Activated CD8-positive, alpha-beta memory T cell treated with anti-CD3 and anti-CD28 coated beads, Interleukin-2, amount 50 U/mL, for 1 hour (primary cell): ENCODE data around the gene IMP4.
A peak's percentile ranks its signal among the peaks of the same experiment; 100 is the strongest.
"Not testable (repeated sequence)": the region's sequence is repeated elsewhere in the genome, so short reads cannot be mapped to it uniquely, and the experiment has no call there.

Experiments used
- DNase-seq: peaks from one replicate; pipeline ENCODE4 v3.0.0-alpha.2; 2020; ENCODE audit errors: extremely low read depth

IMP4 gene

GRCh38 chr2:130342533-130343275, at the start of gene IMP4:
Gene IMP4 (plus strand): TSS chr2:130342897. CDS start chr2:130342933, 36 bp downstream.
- peak; percentile 93 for DNase-seq

GRCh38 chr2:130300258-130300969, 42.3 kb upstream of the IMP4 start:
- no peak for DNase-seq

- DNase-seq = no peak
Observed at GRCh38 chr2:130300970-130301348, 41.7 kb upstream of the IMP4 start.

GRCh38 chr2:130302164-130302886, 40.4 kb upstream of the IMP4 start:
- no peak for DNase-seq

- DNase-seq = no peak
Observed at GRCh38 chr2:130303169-130303568, 39.5 kb upstream of the IMP4 start.

- no peak for DNase-seq
Observed at GRCh38 chr2:130304726-130305125, 38.0 kb upstream of the IMP4 start.

GRCh38 chr2:130307850-130308249, 34.8 kb upstream of the IMP4 start:
- DNase-seq = no peak

GRCh38 chr2:130310881-130311280, 31.8 kb upstream of the IMP4 start:
- DNase-seq = no peak

- DNase-seq = no peak
Observed at GRCh38 chr2:130313812-130314334, 28.8 kb upstream of the IMP4 start.

- no peak for DNase-seq
Observed at GRCh38 chr2:130314377-130314776, 28.3 kb upstream of the IMP4 start.

- DNase-seq = no peak
Observed at GRCh38 chr2:130316596-130316995, 26.1 kb upstream of the IMP4 start.

GRCh38 chr2:130318906-130319305, 23.8 kb upstream of the IMP4 start:
- DNase-seq = no peak

- no peak for DNase-seq
Observed at GRCh38 chr2:130319536-130319935, 23.2 kb upstream of the IMP4 start.

GRCh38 chr2:130327703-130328527, 14.8 kb upstream of the IMP4 start:
- no peak for DNase-seq

GRCh38 chr2:130328710-130329109, 14.0 kb upstream of the IMP4 start:
- DNase-seq = no peak

GRCh38 chr2:130332271-130333073, 10.2 kb upstream of the IMP4 start:
- no peak for DNase-seq

- DNase-seq = not testable (repeated sequence)
Observed at GRCh38 chr2:130333253-130333652, 9.4 kb upstream of the IMP4 start.

- no peak for DNase-seq
Observed at GRCh38 chr2:130334026-130334425, 8.7 kb upstream of the IMP4 start.

GRCh38 chr2:130335226-130335625, 7.5 kb upstream of the IMP4 start:
- no peak for DNase-seq

- no peak for DNase-seq
Observed at GRCh38 chr2:130336150-130336876, 6.4 kb upstream of the IMP4 start.
